ENCODE measurements around the gene LARP1.

Gene LARP1

DNA sequence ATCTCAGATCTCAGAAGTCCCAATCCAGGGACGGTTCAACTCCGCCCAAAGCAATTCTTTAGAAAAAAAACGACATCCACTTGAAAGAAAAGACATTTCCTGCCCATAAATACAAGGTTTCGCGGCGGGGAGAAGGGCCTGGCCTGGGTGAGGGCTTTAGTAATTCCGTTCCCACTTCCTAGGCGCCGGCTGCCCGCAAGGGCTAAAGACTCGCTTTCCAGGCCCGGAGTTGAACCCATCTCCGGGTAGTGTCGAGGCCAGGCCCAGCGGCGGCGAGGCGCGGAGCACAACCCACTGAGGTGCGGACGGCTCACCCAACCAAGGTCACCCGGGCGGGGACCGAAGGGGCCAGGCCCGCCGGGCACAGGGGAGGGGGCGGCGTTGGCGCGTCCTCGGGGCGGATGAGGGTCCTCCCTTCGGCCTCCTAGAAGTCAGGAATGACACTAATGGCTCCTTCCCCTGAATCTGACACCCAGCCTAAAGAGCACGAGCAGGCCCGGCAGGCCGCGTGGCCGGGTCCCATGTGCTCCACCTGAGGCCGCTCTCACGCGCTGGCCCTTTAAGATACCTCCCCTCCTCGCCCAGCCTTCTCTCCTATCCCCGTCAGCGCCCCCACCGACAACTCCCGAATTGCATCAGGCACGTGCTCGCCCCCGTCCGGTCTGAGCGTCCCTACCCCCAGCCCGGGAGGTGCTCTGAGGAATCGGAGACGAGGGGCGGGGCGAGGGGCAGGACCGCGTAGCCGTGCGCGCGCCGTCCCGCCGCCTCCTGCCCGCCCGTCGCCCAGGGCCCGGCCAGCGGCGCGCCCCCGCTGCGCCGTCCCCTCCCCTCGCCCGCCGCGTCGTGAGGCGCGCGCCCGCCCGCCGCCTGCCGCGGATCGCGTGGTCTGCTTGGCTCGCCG, 467 bp upstream of the LARP1 start:
- Histone ChIP-seq H3K4me3 (ENCODE audit: low read depth, low read length) (peak overlapping the region; percentile 93), H3K4me2 (ENCODE audit: low read length) (peak overlapping the region; percentile 87), H3K9ac (no peak overlapping the region), H3K9me3 (ENCODE audit: control insufficient read depth, low read length) (no peaks in the 10 kb centered on the region), H2AFZ (peak overlapping the region; percentile 81), H3K4me1 (peaks cover 20% of the 10 kb centered on the region), H3K27me3 (ENCODE audit: control insufficient read depth, insufficient read depth, low read length) (no peaks in the 10 kb centered on the region), H3K27ac (peak overlapping the region; percentile 88), H3K79me2 (peaks cover 42% of the 10 kb centered on the region), H3K36me3 (ENCODE audit: control insufficient read depth, insufficient read depth, low read length) (no peaks in the 10 kb centered on the region)
- TF ChIP-seq, protein P1, sequence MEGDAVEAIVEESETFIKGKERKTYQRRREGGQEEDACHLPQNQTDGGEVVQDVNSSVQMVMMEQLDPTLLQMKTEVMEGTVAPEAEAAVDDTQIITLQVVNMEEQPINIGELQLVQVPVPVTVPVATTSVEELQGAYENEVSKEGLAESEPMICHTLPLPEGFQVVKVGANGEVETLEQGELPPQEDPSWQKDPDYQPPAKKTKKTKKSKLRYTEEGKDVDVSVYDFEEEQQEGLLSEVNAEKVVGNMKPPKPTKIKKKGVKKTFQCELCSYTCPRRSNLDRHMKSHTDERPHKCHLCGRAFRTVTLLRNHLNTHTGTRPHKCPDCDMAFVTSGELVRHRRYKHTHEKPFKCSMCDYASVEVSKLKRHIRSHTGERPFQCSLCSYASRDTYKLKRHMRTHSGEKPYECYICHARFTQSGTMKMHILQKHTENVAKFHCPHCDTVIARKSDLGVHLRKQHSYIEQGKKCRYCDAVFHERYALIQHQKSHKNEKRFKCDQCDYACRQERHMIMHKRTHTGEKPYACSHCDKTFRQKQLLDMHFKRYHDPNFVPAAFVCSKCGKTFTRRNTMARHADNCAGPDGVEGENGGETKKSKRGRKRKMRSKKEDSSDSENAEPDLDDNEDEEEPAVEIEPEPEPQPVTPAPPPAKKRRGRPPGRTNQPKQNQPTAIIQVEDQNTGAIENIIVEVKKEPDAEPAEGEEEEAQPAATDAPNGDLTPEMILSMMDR (IDR thresholded peaks at IDR 0.05): peak; percentile 60

DNA sequence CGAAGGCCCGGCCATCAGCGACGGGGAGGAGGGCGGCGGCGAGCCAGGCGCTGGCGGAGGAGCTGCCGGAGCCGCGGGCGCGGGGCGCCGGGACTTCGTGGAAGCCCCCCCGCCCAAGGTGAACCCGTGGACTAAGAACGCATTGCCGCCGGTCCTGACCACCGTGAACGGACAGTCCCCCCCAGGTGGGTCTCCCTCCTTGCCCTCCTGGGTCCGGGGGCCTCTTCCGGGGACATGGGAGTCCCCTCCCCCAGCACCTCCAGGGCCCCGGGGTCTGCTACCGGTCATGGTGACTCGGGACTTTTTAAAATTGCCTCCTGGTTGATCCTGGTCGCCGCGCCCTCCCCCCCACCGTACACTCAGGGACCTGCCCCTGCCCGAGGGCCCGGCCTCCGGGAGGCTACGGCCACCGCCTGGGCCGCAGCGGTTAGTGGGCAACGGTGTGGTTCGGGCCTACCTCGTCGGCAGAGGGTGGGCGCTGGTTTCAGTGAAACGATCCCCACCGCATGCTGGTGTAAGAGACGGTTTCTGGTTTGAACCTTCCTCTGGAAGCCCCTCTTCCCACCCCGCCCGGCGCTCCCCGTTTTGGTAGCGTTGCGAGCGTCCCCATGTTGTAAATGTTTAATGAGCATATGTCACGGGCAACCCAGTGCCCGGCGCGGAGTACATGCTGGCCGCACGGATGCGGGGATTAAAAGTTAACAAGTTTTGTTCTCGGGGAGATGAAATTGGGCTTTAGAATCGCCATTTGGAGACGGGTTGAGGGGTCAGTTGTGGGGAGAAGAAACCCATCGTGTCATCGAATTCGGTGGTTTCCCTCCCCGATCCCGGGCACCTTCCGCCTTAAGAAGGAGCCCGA, 1.1 kb downstream of the LARP1 start:
- Histone ChIP-seq H3K4me1 (peaks cover 22% of the 10 kb centered on the region), H2AFZ (peak overlapping the region; percentile 65), H3K27ac (peak overlapping the region; percentile 70), H3K4me3 (ENCODE audit: low read depth, low read length) (peak overlapping the region; percentile 93), H3K27me3 (ENCODE audit: control insufficient read depth, insufficient read depth, low read length) (no peaks in the 10 kb centered on the region), H3K9me3 (ENCODE audit: control insufficient read depth, low read length) (no peaks in the 10 kb centered on the region), H3K79me2 (peaks cover 47% of the 10 kb centered on the region), H3K9ac (peak overlapping the region; percentile 38), H3K4me2 (ENCODE audit: low read length) (peak overlapping the region; percentile 84), H3K36me3 (ENCODE audit: control insufficient read depth, insufficient read depth, low read length) (no peaks in the 10 kb centered on the region)
- TF ChIP-seq, protein P1 (IDR thresholded peaks at IDR 0.05): no peak

DNA sequence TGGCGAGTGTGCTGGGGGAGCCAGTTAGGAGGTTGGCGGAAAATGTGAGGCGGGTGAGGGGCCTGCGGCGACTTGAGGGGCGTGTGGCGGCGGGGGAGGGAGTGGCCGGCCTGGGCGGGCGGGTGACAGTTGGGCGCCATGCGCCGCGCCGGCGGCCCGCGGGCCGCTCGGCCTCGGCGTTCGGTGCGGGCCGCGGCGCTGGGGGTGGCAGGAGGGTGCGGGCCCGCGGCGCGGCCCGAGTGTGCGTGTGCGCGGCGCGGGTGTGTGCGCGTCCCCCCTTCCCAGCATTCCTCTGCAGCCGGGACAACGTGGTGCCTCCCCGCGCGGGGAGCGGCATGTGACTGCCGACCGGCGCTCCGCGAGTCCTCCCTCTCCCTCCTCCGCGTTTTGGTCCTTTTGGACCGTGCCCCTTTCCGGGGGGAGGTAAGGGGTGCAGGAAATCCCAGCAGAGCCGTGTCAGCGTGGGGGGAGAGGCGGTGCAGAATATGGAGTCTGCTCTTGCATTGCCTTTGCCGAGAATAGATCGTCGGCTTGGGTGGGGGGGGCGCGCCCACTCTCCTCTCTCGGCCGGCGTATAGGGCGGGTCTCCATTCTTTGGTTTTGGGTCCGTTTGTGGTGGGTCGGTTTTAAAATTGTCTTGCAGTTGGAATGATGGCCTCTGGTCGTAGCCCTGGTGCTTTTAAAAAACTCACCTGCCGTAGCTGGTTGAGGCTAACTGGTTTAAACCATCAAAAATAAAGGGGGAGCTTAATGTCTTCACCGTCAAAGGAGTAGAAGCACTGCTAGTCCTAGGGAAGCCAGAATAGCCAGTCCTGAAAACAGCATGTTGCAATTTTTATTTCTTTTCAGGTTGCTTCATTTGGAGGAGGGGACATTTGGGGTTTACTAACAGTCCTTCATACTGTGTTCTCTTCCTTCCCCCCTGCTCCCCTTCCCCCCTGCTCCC, 2.0 kb downstream of the LARP1 start:
- Histone ChIP-seq H3K9me3 (ENCODE audit: control insufficient read depth, low read length) (no peaks in the 10 kb centered on the region), H3K27me3 (ENCODE audit: control insufficient read depth, insufficient read depth, low read length) (no peaks in the 10 kb centered on the region), H3K4me1 (peaks cover 25% of the 10 kb centered on the region), H3K36me3 (ENCODE audit: control insufficient read depth, insufficient read depth, low read length) (no peaks in the 10 kb centered on the region), H3K27ac (peak overlapping the region; percentile 70), H3K4me2 (ENCODE audit: low read length) (peak overlapping the region; percentile 86), H3K4me3 (ENCODE audit: low read depth, low read length) (peak overlapping the region; percentile 93), H3K9ac (peak overlapping the region; percentile 38), H2AFZ (peak overlapping the region; percentile 72), H3K79me2 (peaks cover 54% of the 10 kb centered on the region)
- TF ChIP-seq, protein P1 (IDR thresholded peaks at IDR 0.05): no peak

DNA sequence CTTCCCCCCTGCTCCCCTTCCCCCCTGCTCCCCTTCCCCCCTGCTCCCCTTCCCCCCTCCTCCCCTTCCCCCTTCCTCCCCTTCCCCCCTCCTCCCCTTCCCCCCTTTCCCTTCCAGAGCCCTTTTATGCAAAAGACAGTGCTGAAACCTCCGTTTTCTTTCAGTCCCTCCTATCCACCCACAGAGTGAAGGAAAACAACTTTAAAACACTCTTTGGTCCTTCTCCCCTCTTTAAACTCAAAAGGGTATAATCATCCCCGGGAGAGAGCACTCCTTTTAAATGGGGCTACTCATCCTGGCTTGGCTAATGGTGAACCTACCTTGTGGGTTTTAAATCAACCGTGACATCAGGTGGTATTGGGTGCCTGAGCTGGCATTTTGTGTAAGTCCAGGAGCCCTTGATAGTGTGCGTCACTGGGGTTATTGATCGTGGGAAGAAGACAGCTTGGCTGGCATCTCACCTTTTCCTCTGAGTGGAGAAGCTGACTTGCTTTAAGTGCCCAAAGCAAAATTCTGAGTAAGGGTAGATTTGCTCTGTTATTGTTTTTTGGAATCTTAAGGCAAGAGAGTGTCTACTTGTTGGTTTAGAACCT, 2.7 kb downstream of the LARP1 start:
- peaks cover 32% of the 10 kb centered on the region for H3K4me1 ChIP-seq
- H3K27me3 ChIP-seq (ENCODE audit: control insufficient read depth, insufficient read depth, low read length): no peaks in the 10 kb centered on the region
- peak overlapping the region; percentile 63 for H3K4me2 ChIP-seq (ENCODE audit: low read length)
- H3K9me3 ChIP-seq (ENCODE audit: control insufficient read depth, low read length): no peaks in the 10 kb centered on the region
- peak overlapping the region; percentile 48 for H3K4me3 ChIP-seq (ENCODE audit: low read depth, low read length)
- H3K27ac ChIP-seq: no peak overlapping the region
- no peaks in the 10 kb centered on the region for H3K36me3 ChIP-seq (ENCODE audit: control insufficient read depth, insufficient read depth, low read length)
- TF ChIP-seq, protein P1 (IDR thresholded peaks at IDR 0.05): no peak
- no peak overlapping the region for H2AFZ ChIP-seq
- no peak overlapping the region for H3K9ac ChIP-seq
- H3K79me2 ChIP-seq: peaks cover 58% of the 10 kb centered on the region

Data from parathyroid adenoma (tissue), 2 donors.